Colon (tissue), 2 donors: ENCODE results near the gene CHCT1.
"Not testable (repeated sequence)": the region's sequence is repeated elsewhere in the genome, so short reads cannot be mapped to it uniquely, and the experiment has no call there.

Experiments
- FAIRE-seq: peaks from 2 replicates; lab custom pipeline; 2012; peaks lifted over from hg19 to GRCh38; lab: Jason Lieb, UNC
- donor health status: control.
- donor health status: control.

Gene CHCT1

GRCh38 chr17:60401819-60402218 is 20.5 kb upstream of the CHCT1 start:
- no peak for FAIRE-seq

GRCh38 chr17:60403523-60403810 is 18.8 kb upstream of the CHCT1 start:
- no peak for FAIRE-seq

- FAIRE-seq, result no peak
Observed at GRCh38 chr17:60403962-60404361, 18.3 kb upstream of the CHCT1 start.

GRCh38 chr17:60406887-60407286 is 15.4 kb upstream of the CHCT1 start:
- FAIRE-seq, result no peak

- FAIRE-seq, result no peak
Observed at GRCh38 chr17:60410001-60410400, 12.3 kb upstream of the CHCT1 start.

- no peak for FAIRE-seq
Observed at GRCh38 chr17:60412701-60413100, 9.6 kb upstream of the CHCT1 start.

GRCh38 chr17:60415146-60415545 is 7.1 kb upstream of the CHCT1 start:
- no peak for FAIRE-seq

- FAIRE-seq, result no peak
Observed at GRCh38 chr17:60416368-60416925, 5.8 kb upstream of the CHCT1 start.

- FAIRE-seq, result not testable (repeated sequence)
Observed at GRCh38 chr17:60419003-60419402, 3.3 kb upstream of the CHCT1 start.

- FAIRE-seq, result not testable (repeated sequence)
Observed at GRCh38 chr17:60419875-60420274, 2.4 kb upstream of the CHCT1 start.

GRCh38 chr17:60421273-60422161 is 772 bp upstream of the CHCT1 start:
- no peak for FAIRE-seq

- FAIRE-seq, result no peak
Observed at GRCh38 chr17:60423865-60424264, 1.6 kb downstream of the CHCT1 start.

- no peak for FAIRE-seq
Observed at GRCh38 chr17:60425626-60426025, 3.3 kb downstream of the CHCT1 start.

- FAIRE-seq, result no peak
Observed at GRCh38 chr17:60426596-60426995, 4.3 kb downstream of the CHCT1 start.

GRCh38 chr17:60428491-60428890 is 6.2 kb downstream of the CHCT1 start:
- not testable (repeated sequence) for FAIRE-seq

- not testable (repeated sequence) for FAIRE-seq
Observed at GRCh38 chr17:60430561-60430960, 8.3 kb downstream of the CHCT1 start.

GRCh38 chr17:60433021-60433997 is 11.0 kb downstream of the CHCT1 start:
- not testable (repeated sequence) for FAIRE-seq

- FAIRE-seq, result no peak
Observed at GRCh38 chr17:60435244-60436167, 13.2 kb downstream of the CHCT1 start.

- no peak for FAIRE-seq
Observed at GRCh38 chr17:60436676-60437075, 14.4 kb downstream of the CHCT1 start.

GRCh38 chr17:60439501-60439900 is 17.2 kb downstream of the CHCT1 start:
- FAIRE-seq, result no peak
